Measurements from ENCODE around the gene SRGAP3.

The SRGAP3 gene

GRCh38 chr3:9278498-9278897 lies 29.1 kb upstream of the SRGAP3 start:
- no peak overlapping the region for H3K27ac Mint-ChIP-seq (ENCODE audit: low read depth)
- DNase-seq (ENCODE audit: low spot score in 2 of 2) (no peak), ATAC-seq (replicated peaks; ENCODE audit: extremely low read depth, poor library complexity, severe bottlenecking) (no peak)
- H3K36me3 Mint-ChIP-seq (ENCODE audit: insufficient read depth), result no peaks in the 10 kb centered on the region
- peaks cover 39% of the 10 kb centered on the region for H3K27me3 Mint-ChIP-seq
- H3K4me3 Mint-ChIP-seq, result no peak overlapping the region
- no peaks in the 10 kb centered on the region for H3K9me3 Mint-ChIP-seq
- no peaks in the 10 kb centered on the region for H3K4me1 Mint-ChIP-seq

GRCh38 chr3:9278085-9278484 lies 28.6 kb upstream of the SRGAP3 start:
- Mint-ChIP-seq H3K27ac (ENCODE audit: low read depth) (no peak overlapping the region), H3K36me3 (ENCODE audit: insufficient read depth) (no peaks in the 10 kb centered on the region), H3K4me1 (no peaks in the 10 kb centered on the region), H3K9me3 (no peaks in the 10 kb centered on the region), H3K27me3 (peaks cover 43% of the 10 kb centered on the region), H3K4me3 (no peak overlapping the region)
- no peak for DNase-seq (ENCODE audit: low spot score in 2 of 2)
- ATAC-seq (replicated peaks; ENCODE audit: extremely low read depth, poor library complexity, severe bottlenecking), result no peak

GRCh38 chr3:9276761-9277370 lies 27.4 kb upstream of the SRGAP3 start:
- Mint-ChIP-seq H3K4me3 (no peak overlapping the region), H3K9me3 (no peaks in the 10 kb centered on the region), H3K27ac (ENCODE audit: low read depth) (no peak overlapping the region), H3K4me1 (no peaks in the 10 kb centered on the region), H3K36me3 (ENCODE audit: insufficient read depth) (no peaks in the 10 kb centered on the region), H3K27me3 (peaks cover 47% of the 10 kb centered on the region)
- no peak for DNase-seq (ENCODE audit: low spot score in 2 of 2)
- ATAC-seq (replicated peaks; ENCODE audit: extremely low read depth, poor library complexity, severe bottlenecking), result no peak

- Mint-ChIP-seq H3K27me3 (peaks cover 31% of the 10 kb centered on the region), H3K36me3 (ENCODE audit: insufficient read depth) (no peaks in the 10 kb centered on the region), H3K9me3 (no peaks in the 10 kb centered on the region), H3K27ac (ENCODE audit: low read depth) (no peak overlapping the region), H3K4me1 (no peaks in the 10 kb centered on the region), H3K4me3 (no peak overlapping the region)
- ATAC-seq (replicated peaks; ENCODE audit: extremely low read depth, poor library complexity, severe bottlenecking) (no peak), DNase-seq (ENCODE audit: low spot score in 2 of 2) (no peak)
Observed at GRCh38 chr3:9271903-9272302, 22.5 kb upstream of the SRGAP3 start.

- ATAC-seq (replicated peaks; ENCODE audit: extremely low read depth, poor library complexity, severe bottlenecking), result no peak
- no peak overlapping the region for H3K27ac Mint-ChIP-seq (ENCODE audit: low read depth)
- H3K4me3 Mint-ChIP-seq, result no peak overlapping the region
- DNase-seq (ENCODE audit: low spot score in 2 of 2), result no peak
- no peaks in the 10 kb centered on the region for H3K36me3 Mint-ChIP-seq (ENCODE audit: insufficient read depth)
- no peaks in the 10 kb centered on the region for H3K4me1 Mint-ChIP-seq
- H3K27me3 Mint-ChIP-seq, result peaks cover 21% of the 10 kb centered on the region
- H3K9me3 Mint-ChIP-seq, result no peaks in the 10 kb centered on the region
Observed at GRCh38 chr3:9270704-9271103, 21.3 kb upstream of the SRGAP3 start.

- Mint-ChIP-seq H3K4me3 (no peak overlapping the region), H3K27ac (ENCODE audit: low read depth) (no peak overlapping the region), H3K4me1 (no peaks in the 10 kb centered on the region), H3K9me3 (no peaks in the 10 kb centered on the region), H3K27me3 (peaks cover 9% of the 10 kb centered on the region), H3K36me3 (ENCODE audit: insufficient read depth) (no peaks in the 10 kb centered on the region)
- no peak for DNase-seq (ENCODE audit: low spot score in 2 of 2)
- ATAC-seq (replicated peaks; ENCODE audit: extremely low read depth, poor library complexity, severe bottlenecking), result no peak
Observed at GRCh38 chr3:9266716-9267115, 17.3 kb upstream of the SRGAP3 start.

GRCh38 chr3:9260305-9260704 lies 10.9 kb upstream of the SRGAP3 start:
- no peaks in the 10 kb centered on the region for H3K36me3 Mint-ChIP-seq (ENCODE audit: insufficient read depth)
- no peak overlapping the region for H3K27ac Mint-ChIP-seq (ENCODE audit: low read depth)
- peaks cover 40% of the 10 kb centered on the region for H3K27me3 Mint-ChIP-seq
- no peaks in the 10 kb centered on the region for H3K9me3 Mint-ChIP-seq
- no peak for ATAC-seq (replicated peaks; ENCODE audit: extremely low read depth, poor library complexity, severe bottlenecking)
- DNase-seq (ENCODE audit: low spot score in 2 of 2), result no peak
- H3K4me3 Mint-ChIP-seq, result no peak overlapping the region
- no peaks in the 10 kb centered on the region for H3K4me1 Mint-ChIP-seq

GRCh38 chr3:9257092-9257491 lies 7.6 kb upstream of the SRGAP3 start:
- Mint-ChIP-seq H3K4me1 (no peaks in the 10 kb centered on the region), H3K4me3 (no peak overlapping the region), H3K27me3 (peaks cover 58% of the 10 kb centered on the region), H3K27ac (ENCODE audit: low read depth) (no peak overlapping the region), H3K36me3 (ENCODE audit: insufficient read depth) (no peaks in the 10 kb centered on the region), H3K9me3 (no peaks in the 10 kb centered on the region)
- DNase-seq (ENCODE audit: low spot score in 2 of 2), result no peak
- ATAC-seq (replicated peaks; ENCODE audit: extremely low read depth, poor library complexity, severe bottlenecking), result no peak

GRCh38 chr3:9255976-9256375 lies 6.5 kb upstream of the SRGAP3 start:
- Mint-ChIP-seq H3K4me3 (no peak overlapping the region), H3K9me3 (no peaks in the 10 kb centered on the region), H3K4me1 (no peaks in the 10 kb centered on the region), H3K27ac (ENCODE audit: low read depth) (no peak overlapping the region), H3K36me3 (ENCODE audit: insufficient read depth) (no peaks in the 10 kb centered on the region), H3K27me3 (peaks cover 63% of the 10 kb centered on the region)
- no peak for DNase-seq (ENCODE audit: low spot score in 2 of 2)
- no peak for ATAC-seq (replicated peaks; ENCODE audit: extremely low read depth, poor library complexity, severe bottlenecking)

GRCh38 chr3:9254764-9255163 lies 5.3 kb upstream of the SRGAP3 start:
- Mint-ChIP-seq H3K27ac (ENCODE audit: low read depth) (no peak overlapping the region), H3K36me3 (ENCODE audit: insufficient read depth) (no peaks in the 10 kb centered on the region), H3K27me3 (peaks cover 64% of the 10 kb centered on the region), H3K4me1 (peaks cover 3% of the 10 kb centered on the region), H3K4me3 (no peak overlapping the region), H3K9me3 (no peaks in the 10 kb centered on the region)
- DNase-seq (ENCODE audit: low spot score in 2 of 2), result no peak
- ATAC-seq (replicated peaks; ENCODE audit: extremely low read depth, poor library complexity, severe bottlenecking), result no peak

- no peak for ATAC-seq (replicated peaks; ENCODE audit: extremely low read depth, poor library complexity, severe bottlenecking)
- Mint-ChIP-seq H3K27me3 (peaks cover 54% of the 10 kb centered on the region), H3K36me3 (ENCODE audit: insufficient read depth) (peaks cover 4% of the 10 kb centered on the region), H3K4me1 (peaks cover 18% of the 10 kb centered on the region), H3K9me3 (no peaks in the 10 kb centered on the region), H3K4me3 (no peak overlapping the region), H3K27ac (ENCODE audit: low read depth) (no peak overlapping the region)
- no peak for DNase-seq (ENCODE audit: low spot score in 2 of 2)
Observed at GRCh38 chr3:9253327-9253726, 3.9 kb upstream of the SRGAP3 start.

GRCh38 chr3:9251055-9251786 lies 1.8 kb upstream of the SRGAP3 start:
- Mint-ChIP-seq H3K4me3 (no peak overlapping the region), H3K27ac (ENCODE audit: low read depth) (no peak overlapping the region), H3K4me1 (peaks cover 22% of the 10 kb centered on the region), H3K27me3 (peaks cover 47% of the 10 kb centered on the region), H3K36me3 (ENCODE audit: insufficient read depth) (peaks cover 4% of the 10 kb centered on the region), H3K9me3 (no peaks in the 10 kb centered on the region)
- no peak for ATAC-seq (replicated peaks; ENCODE audit: extremely low read depth, poor library complexity, severe bottlenecking)
- DNase-seq (ENCODE audit: low spot score in 2 of 2), result no peak

GRCh38 chr3:9250236-9250635 lies 790 bp upstream of the SRGAP3 start:
- Mint-ChIP-seq H3K27ac (ENCODE audit: low read depth) (no peak overlapping the region), H3K9me3 (no peaks in the 10 kb centered on the region), H3K36me3 (ENCODE audit: insufficient read depth) (peaks cover 6% of the 10 kb centered on the region), H3K27me3 (peaks cover 44% of the 10 kb centered on the region), H3K4me3 (no peak overlapping the region), H3K4me1 (peaks cover 22% of the 10 kb centered on the region)
- DNase-seq (ENCODE audit: low spot score in 2 of 2) (no peak), ATAC-seq (replicated peaks; ENCODE audit: extremely low read depth, poor library complexity, severe bottlenecking) (no peak)

Measured in central memory CD8-positive, alpha-beta T cell (primary cell).